GM03348 (cell line): ENCODE results near the gene CDH4.

Experiments used
- DNase-seq: peaks from one replicate; pipeline ENCODE4 v3.0.0; 2012; ENCODE audit warnings: low spot score

Gene CDH4

DNA sequence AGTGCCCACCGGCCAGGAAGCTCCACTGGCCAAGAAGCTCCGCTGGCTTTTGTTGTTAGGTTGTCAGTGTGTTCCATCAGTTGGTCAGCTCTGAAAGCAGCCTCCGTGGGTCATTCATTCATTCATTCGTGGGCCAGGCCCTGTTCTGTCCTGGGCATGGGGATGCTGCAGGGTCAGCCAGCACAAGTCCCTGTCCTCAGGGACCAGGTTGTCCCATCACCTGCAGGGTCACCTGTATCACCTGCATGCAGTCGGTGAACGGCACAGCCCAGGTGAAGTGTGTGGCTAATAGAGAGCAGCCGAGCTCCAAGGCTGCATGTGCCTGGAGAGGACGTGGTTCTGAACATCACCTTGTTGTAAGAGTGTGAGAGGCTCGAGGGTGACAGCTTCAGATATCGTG, 403.5 kb downstream of the CDH4 start:
- DNase-seq = no peak

DNA sequence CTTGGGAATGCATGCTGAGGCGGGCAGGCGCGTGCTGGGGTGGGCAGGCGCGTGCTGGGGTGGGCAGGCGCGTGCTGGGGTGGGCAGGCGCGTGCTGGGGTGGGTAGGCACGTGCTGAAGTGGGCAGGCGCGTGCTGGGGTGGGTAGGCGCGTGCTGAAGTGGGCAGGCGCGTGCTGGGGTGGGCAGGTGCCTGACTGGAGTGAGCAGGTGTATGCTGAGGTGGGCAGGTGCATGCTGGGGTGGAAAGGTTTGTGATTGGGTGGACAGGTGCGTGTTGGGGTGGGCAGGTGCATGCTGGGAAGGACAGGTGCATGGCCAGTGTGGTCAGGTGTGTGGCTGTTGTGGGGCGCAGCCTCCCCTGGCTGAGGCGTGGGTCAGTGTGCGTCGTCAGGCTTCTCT, 404.1 kb downstream of the CDH4 start:
- no peak for DNase-seq

GRCh38 chr20:61657721-61658377, 405.8 kb downstream of the CDH4 start:
- DNase-seq = no peak

DNA sequence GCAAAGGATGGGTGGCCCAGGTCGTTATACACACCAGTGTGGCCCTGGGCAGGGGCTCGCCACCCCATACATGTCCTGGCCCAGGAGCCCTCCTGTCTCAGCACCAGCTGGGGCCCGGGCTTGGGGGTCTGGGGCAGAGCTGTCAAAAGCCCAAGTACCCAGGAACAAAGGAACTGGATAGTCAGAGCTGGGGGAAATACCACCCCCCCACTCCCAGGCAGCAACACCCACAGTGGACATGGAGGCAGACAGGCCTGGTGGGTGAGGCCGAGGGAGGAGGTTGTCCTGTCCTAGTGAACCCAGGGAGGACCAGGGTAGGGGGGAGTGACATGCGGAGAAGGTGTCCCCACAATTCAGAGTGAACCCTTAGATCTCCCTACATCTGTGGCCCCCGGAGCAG, 406.5 kb downstream of the CDH4 start:
- DNase-seq = no peak

GRCh38 chr20:61659246-61659993, 407.4 kb downstream of the CDH4 start:
- DNase-seq = no peak

GRCh38 chr20:61659994-61660346, 407.9 kb downstream of the CDH4 start:
- no peak for DNase-seq

DNA sequence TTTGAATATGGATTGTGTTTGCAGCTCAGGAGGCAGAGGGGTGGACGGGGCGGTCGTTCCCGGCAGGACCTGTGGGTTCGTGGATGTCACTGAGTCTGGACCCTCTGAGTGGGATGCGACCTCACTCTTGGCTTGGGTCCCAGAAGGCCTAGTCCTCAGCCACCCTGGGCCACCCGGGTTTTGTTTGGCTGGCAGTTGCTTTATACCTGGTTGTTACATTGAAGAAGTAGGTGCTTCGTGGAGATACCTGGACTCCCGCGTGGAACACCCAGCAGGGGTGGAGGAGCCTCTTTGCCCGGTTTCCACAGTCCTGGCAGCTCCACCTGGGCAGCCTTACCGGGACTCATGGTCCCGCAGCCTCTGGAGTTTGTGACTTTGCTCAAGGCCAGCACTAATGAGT, 408.5 kb downstream of the CDH4 start:
- DNase-seq = no peak

- no peak for DNase-seq
Measured at GRCh38 chr20:61661025-61661424, 409.0 kb downstream of the CDH4 start.

GRCh38 chr20:61661583-61661982, 409.5 kb downstream of the CDH4 start:
- no peak for DNase-seq

- no peak for DNase-seq
Measured at GRCh38 chr20:61662226-61662967, 410.3 kb downstream of the CDH4 start.

GRCh38 chr20:61662968-61663331, 410.9 kb downstream of the CDH4 start:
- DNase-seq = no peak

DNA sequence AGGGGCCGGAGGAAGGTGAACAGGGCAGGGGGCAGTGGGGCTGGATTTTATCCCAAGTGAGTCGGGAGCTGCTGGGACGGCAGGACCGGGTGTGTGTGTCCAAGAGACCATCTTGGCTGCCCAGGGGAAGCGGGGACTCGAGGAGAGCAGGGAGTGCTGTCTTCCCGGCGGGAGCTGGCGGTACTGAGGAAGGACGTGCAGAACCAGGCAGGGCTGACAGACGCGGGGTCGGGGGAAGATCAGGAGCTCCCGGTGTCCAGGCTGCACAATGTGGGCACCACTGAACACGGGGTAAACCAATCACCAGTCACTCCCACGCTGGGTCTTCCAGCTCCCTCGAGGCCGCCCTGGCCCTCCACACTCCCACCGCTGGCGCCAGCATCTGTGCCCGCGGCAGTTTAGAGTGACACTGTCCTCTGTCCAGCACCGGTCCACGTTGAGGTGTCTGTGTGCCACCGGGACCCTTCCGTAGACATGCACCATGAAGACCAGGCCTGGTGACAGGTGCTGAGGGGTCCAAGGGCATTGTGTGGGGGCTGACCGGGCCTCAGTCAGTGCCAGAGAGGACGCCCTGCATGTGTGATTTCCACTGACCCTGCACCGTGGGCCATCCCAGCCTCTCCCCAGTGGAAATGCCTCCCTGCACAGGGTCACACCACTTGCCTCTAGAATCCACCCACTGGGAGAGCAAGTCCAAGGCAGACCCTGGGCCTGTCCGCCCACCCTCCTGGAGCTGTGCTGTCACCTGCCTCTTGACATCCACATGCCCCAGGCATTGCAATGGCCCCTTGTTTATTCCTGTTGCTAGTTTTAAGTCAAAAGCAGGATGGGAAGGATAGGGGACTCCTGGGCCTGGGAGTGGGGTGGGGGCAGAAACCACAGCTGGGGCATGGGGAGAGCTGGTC, 411.7 kb downstream of the CDH4 start:
- no peak for DNase-seq

DNA sequence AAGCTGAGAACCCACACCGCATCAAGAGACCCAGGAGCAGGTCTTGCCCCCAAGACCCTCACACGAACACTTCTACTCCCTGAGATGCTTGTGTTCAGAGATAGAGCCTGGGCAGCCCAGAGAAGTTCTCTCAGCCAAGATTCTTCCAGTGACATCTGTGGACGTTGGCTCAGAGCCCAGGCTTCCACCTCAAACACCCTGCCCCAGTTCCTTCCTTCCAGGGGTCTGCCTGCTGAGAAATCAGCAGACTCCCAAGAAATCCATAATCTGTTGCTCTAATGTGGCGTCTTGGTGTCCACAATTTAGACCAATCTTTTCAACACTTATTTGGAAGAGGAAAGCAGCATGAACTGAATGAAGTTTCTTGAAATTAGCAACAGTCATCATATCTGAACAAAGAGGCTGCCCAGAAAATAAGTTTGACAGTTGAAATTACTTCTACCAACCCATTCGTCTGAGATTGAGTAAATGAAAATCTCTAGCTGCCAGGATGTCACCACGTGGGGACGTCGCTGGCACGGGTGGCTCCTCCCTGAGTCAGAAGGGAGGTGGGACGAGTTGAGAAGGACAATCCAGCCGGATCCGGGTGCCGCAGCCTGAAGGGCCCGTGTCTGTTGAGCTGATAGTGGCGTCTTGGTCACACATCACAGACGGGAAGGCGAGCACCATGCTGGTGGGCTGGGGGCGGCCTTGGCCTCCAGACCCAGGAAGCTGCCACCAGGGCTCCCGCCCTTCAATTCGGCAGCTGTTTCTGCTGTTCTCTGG, 412.7 kb downstream of the CDH4 start:
- DNase-seq = peak; percentile 59

DNA sequence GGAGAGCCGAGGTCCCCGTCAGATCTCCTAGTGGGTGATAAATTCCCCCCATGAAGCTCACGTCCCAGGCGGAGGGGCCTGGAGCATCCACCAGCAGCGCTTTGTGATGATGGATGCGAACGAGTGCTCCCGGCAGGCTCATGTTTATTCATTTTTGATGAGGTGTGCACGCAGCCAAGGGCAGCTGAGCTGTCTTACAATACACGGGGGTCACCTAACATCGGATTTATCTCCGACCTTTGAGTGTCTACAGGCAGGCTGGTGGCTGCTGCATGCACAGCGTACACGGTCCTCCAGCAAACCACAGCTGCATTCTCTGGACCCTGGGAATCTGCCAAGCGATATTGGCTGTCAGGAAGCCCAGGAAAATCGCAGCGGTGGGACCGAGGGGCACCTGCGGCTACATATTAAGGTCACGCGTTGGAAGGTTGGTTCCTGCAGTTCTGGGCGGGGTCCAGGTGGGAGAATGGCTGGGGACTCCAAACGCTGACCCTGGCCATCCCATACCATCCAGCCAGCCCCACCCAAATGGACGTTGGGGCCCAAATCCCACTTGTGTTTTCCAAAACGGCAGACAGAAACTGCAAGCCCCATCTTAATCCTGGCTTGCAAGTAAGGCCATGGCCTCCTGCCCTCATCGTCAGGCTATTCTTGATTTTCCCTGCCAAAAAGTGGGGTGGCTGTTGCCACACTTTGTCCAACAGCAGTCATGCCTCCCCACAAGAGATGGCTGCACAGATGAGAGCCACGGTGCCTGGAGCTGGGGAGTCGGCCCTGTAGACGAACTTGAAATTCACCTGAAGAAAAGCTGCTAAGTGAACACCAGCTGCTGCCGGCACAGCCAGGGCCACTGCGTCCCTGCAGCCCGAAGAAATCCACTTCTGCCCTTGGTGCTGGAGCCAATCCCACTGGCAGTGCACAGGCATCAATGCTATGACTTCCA, 413.7 kb downstream of the CDH4 start:
- no peak for DNase-seq

GRCh38 chr20:61666471-61666832, 414.4 kb downstream of the CDH4 start:
- DNase-seq = no peak

DNA sequence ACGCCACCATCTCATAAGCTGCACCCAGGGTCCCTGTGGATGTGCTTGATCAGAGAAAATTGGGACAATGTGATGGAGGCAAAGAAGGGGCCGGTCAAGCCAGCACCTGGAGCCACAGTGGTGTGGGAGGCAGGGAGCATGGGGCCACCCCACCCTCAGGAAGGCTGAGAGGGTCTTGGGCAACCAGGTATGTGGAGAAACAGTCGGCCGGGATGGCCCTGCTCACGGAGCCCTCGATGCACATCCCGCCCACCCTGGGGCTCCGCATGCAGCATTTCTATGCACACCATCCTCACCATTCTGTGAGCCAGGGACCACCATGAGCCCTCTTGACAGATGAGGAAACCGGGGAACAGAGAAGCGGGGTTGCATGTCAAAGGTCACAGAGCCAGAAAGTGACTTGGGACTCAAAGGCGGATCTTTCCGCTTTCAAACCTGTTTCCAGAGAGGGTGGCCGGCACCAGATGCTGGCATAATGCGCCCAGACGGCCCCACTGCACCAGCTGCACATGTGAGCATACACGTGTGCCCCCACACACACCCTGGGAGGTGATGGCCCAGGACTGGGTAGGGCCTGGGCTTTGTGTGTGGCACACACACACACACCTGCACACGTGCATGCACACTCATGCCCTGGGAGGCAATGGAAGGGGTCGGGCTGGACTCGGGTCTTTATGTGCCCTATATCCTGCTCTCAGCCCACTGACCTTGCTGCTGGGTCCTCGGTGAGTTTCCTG, 415.2 kb downstream of the CDH4 start:
- DNase-seq = no peak

- DNase-seq = no peak
Measured at GRCh38 chr20:61668065-61668650, 416.1 kb downstream of the CDH4 start.

- DNase-seq = no peak
Measured at GRCh38 chr20:61668771-61669503, 416.9 kb downstream of the CDH4 start.

DNA sequence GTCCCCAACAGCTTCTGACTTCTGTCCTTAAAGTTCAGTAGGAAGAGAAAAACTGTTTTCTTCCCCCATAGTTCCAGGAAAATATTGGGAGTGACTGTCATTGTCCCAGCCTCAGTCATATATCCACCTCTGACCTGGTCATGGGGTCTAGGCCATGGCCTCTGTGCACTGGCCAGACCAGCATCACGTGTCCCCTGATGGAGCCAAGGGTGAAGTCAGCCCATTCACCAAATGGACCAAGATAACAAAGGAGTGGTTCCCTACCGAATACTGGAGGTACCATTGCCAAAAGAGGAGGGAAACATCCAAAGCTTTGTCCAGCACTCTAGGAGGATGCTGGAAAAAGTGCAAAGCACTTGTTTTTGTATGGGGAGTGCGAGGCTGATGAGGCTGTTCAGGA, 418.2 kb downstream of the CDH4 start:
- no peak for DNase-seq
